ENCODE results near the gene OSCAR.

DNA sequence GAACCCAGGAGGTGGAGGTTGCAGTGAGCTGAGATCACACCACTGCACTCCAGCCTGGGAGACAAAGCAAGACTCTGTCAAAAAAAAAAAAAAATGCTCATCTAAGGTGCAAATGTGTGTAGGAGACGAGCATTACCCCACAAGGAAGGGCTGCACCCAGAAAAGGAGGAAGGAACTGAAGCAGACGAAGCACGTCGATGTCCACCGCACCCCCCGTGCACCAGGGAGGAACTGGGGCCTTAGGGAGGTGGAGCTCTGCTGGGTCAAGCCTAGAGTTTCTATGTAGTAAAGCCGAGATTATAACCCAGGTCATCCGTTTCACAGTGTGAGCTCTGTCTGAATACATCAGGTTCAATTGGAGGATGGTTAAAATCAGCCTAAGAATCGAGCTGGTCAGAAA lies 38.0 kb downstream of the OSCAR start:
- TF ChIP-seq POLR2A (IDR thresholded peaks at IDR 0.05; ENCODE audit: low read depth, low read length) (no peak), POLR2AphosphoS5 (IDR thresholded peaks at IDR 0.05; ENCODE audit: low read depth, low read length) (no peak), TAF1 (IDR thresholded peaks at IDR 0.05; ENCODE audit: borderline replicate concordance, low read depth, low read length) (no peak)

Data from GM12892 (cell line).